ENCODE results near the gene PTPN14.

The PTPN14 gene

GRCh38 chr1:214306269-214306668 is 245.1 kb downstream of the PTPN14 start:
- no peak for DNase-seq (ENCODE audit: low read depth)

- no peak for DNase-seq (ENCODE audit: low read depth)
These were observed 246.1 kb downstream of the PTPN14 start for GRCh38 chr1:214305164-214305751.

- no peak for DNase-seq (ENCODE audit: low read depth)
These were observed 248.1 kb downstream of the PTPN14 start for GRCh38 chr1:214303141-214303930.

GRCh38 chr1:214301526-214301925 is 249.9 kb downstream of the PTPN14 start:
- no peak for DNase-seq (ENCODE audit: low read depth)

- DNase-seq (ENCODE audit: low read depth): no peak
These were observed 251.1 kb downstream of the PTPN14 start for GRCh38 chr1:214300149-214300780.

Data from iris pigment epithelial cell (primary cell).